ENCODE data around the gene ACSF3. TPM values are rescaled to one million over a fixed set of nuclear protein-coding genes. Genes with fewer than 3 reads are reported as not detected.

ACSF3 gene
- total RNA-seq, 1 experiment from 2014 or later: 74.5 TPM

GRCh38 chr16:89103781-89104180, 10.1 kb downstream of the ACSF3 start:
- ATAC-seq (no peak), DNase-seq (ENCODE audit: low read depth, low spot score) (no peak)
- no peaks in the 10 kb centered on the region for H3K4me1 ChIP-seq (ENCODE audit: control insufficient read depth in 1 of 2, insufficient read depth in 2 of 2, low read length in 2 of 2)
- RAD21 ChIA-PET (ENCODE audit: low non-redundant PET in 1 of 2, low total read pairs in 2 of 2, uncharacterized antibody in 2 of 2, unreplicated experiment in 2 of 2): no interaction called here
- CTCF ChIA-PET: no interaction called here
- H3K9me3 ChIP-seq (ENCODE audit: control insufficient read depth in 1 of 2, insufficient read depth in 1 of 2, low read depth in 1 of 2, low read length in 2 of 2): no peaks in the 10 kb centered on the region
- H3K27ac ChIP-seq (ENCODE audit: low read depth, low read length): no peak overlapping the region
- no peak overlapping the region for H2AFZ ChIP-seq (ENCODE audit: low read depth, low read length, poor library complexity, severe bottlenecking)
- H3K27me3 ChIP-seq (ENCODE audit: insufficient read depth, low read length): no peaks in the 10 kb centered on the region
- H3K9ac ChIP-seq (ENCODE audit: low read length): no peak overlapping the region
- POLR2A ChIA-PET: no interaction called here
- peaks cover 28 to 36% of the 10 kb centered on the region in 2 experiments for H3K36me3 ChIP-seq (ENCODE audit: control insufficient read depth in 1 of 2, insufficient read depth in 2 of 2, low read length in 2 of 2)
- H4K20me1 ChIP-seq (ENCODE audit: insufficient read depth): no peaks in the 10 kb centered on the region
- no TSS peak for BruUV-seq (replicated peaks)
- TF ChIP-seq, protein P1, sequence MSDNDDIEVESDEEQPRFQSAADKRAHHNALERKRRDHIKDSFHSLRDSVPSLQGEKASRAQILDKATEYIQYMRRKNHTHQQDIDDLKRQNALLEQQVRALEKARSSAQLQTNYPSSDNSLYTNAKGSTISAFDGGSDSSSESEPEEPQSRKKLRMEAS (IDR thresholded peaks at IDR 0.05): no peak
- TF ChIP-seq ZNF274 (IDR thresholded peaks at IDR 0.05; ENCODE audit: low read depth, low read length) (no peak), SP1 (IDR thresholded peaks at IDR 0.05; ENCODE audit: low read depth) (no peak), SRF (IDR thresholded peaks at IDR 0.05; ENCODE audit: low read depth) (no peak), ATF3 (IDR thresholded peaks at IDR 0.05) (no peak), EZH2 (IDR thresholded peaks at IDR 0.05) (no peak), FOSL1 (IDR thresholded peaks at IDR 0.05; ENCODE audit: low read depth) (no peak), CEBPB (IDR thresholded peaks at IDR 0.05; ENCODE audit: low read depth) (no peak), YY1 (IDR thresholded peaks at IDR 0.05; ENCODE audit: extremely low read depth, insufficient replicate concordance, low read depth, low read length) (no peak), POLR2A (IDR thresholded peaks at IDR 0.05; ENCODE audit: borderline replicate concordance, extremely low read depth, insufficient read depth, insufficient read length) (no peak), REST (IDR thresholded peaks at IDR 0.05; ENCODE audit: low read depth) (no peak), JUND (IDR thresholded peaks at IDR 0.05) (no peak), EGR1 (IDR thresholded peaks at IDR 0.05; ENCODE audit: low read depth) (no peak), ZBTB33 (IDR thresholded peaks at IDR 0.05; ENCODE audit: extremely low read depth, insufficient replicate concordance, low read length) (no peak), SIN3A (IDR thresholded peaks at IDR 0.05; ENCODE audit: low read depth) (no peak), ELF1 (IDR thresholded peaks at IDR 0.05; ENCODE audit: borderline replicate concordance, low read depth) (no peak)
- H3K4me2 ChIP-seq (ENCODE audit: low read length): no peak overlapping the region
- no peak overlapping the region for H3K4me3 ChIP-seq (replicated peaks in 1 of 2; ENCODE audit: low read depth in 1 of 2, low read length in 2 of 2)
- intact Hi-C loops (cut with micrococcal nuclease): no loop called here
- no peaks in the 10 kb centered on the region for H3K9me2 ChIP-seq (ENCODE audit: insufficient read depth)
- peaks cover 25% of the 10 kb centered on the region for H3K79me2 ChIP-seq (ENCODE audit: insufficient read depth, low read length)
